ENCODE data around the gene MVD. TPM values are rescaled to one million over a fixed set of nuclear protein-coding genes. Genes with fewer than 3 reads are reported as not detected.

Gene MVD
- total and polyA plus RNA-seq, 2 of the 4 experiments (the other 2 are of a cell fraction), result 18.3 to 28.4 TPM

DNA sequence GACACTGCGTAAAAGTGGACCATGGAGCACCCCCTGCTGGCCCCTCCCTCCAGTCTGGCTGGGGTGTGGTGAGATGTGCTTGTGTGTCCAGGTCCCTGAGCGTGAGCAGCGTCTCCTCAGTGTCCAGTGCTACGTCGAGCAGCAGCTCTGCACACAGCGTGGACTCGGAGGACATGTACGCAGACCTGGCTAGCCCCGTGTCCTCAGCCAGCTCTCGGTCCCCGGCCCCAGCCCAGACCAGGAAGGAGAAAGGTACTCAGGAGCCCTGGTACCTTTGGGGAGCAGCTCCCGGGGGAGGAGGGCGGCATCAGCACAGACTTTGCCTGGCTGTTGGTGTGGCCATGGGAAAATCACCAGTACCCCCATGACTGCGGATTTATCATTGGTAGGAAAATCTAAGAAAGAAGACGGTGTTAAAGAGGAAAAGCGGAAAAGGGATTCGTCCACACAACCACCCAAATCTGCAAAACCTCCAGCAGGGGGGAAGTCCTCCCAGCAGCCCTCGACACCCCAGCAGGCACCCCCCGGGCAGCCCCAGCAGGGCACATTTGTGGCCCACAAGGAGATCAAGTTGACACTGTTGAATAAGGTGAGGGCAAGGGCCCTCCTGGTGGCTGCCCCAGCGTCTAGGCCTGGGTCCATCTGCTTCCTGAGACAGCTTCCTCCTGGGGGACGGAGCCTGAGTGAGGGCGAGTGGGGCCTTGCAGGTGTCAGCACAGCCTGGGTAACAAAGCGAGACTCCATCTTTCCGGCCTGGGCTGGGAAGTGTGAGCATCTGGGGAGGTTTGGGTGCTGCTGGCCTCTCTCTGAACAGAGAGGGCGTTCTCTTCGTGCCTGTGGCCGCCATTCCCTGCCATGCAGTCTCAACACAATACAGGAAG is 35.1 kb downstream of the MVD start (continued):
- TF ChIP-seq RCOR1 (IDR thresholded peaks at IDR 0.05; ENCODE audit: insufficient replicate concordance, low read length), result no peak

DNA sequence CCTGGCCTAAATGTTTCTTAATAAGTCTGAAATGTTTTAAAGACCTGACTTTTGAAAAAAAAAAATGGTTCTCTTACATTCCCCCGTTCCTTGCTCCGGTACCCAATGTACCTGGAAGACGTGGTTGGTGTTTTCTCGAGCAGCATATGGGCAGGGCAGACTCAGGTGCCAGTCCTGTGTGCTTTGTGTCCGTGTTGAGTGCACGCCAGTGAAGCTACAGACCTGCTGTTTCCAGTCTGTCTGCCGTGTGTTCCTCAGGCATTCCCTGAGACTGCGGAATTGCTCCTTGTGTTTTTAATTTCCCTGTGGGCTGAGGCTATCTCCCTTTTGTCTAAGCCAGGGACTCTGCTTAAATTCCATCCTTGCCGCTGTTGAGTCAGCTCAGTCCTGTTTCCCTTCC is 36.2 kb downstream of the MVD start:
- Histone ChIP-seq H4K20me1 (ENCODE audit: insufficient read depth, low read length) (peaks cover 20% of the 10 kb centered on the region), H3K36me3 (ENCODE audit: control insufficient read depth, insufficient read depth, low read length) (peaks cover 78% of the 10 kb centered on the region), H3K9me3 (ENCODE audit: control insufficient read depth, insufficient read depth, low read length) (no peaks in the 10 kb centered on the region), H3K56ac (ENCODE audit: extremely low read depth, insufficient read depth, low read length) (no peak overlapping the region), H3K4me3 (ENCODE audit: insufficient read depth, low read depth, low read length) (no peak overlapping the region), H3K23ac (ENCODE audit: low read depth, low read length) (no peak overlapping the region), H3K27ac (ENCODE audit: insufficient read depth, low read length) (no peak overlapping the region), H3K27me3 (ENCODE audit: control insufficient read depth, insufficient read depth, low read length) (no peaks in the 10 kb centered on the region), H3K4me1 (ENCODE audit: control insufficient read depth, insufficient read depth, low read length) (no peaks in the 10 kb centered on the region), H2BK15ac (ENCODE audit: low read depth, low read length) (no peak overlapping the region), H3K4me2 (ENCODE audit: low read depth, low read length) (no peak overlapping the region), H4K8ac (ENCODE audit: low read depth in 2 of 2, low read length in 2 of 2) (no peak overlapping the region), H2AFZ (replicated peaks; ENCODE audit: low read length, poor library complexity) (no peak overlapping the region), H3K9me1 (ENCODE audit: insufficient read depth, low read length) (no peaks in the 10 kb centered on the region), H4K5ac (ENCODE audit: low read depth, low read length) (no peak overlapping the region), H3K4ac (ENCODE audit: low read depth, low read length) (no peak overlapping the region), H2AK5ac (ENCODE audit: low read depth, low read length) (no peak overlapping the region), H3K79me1 (ENCODE audit: low read depth in 1 of 2, low read length in 2 of 2) (peaks cover 6 to 21% of the 10 kb centered on the region in 2 experiments), H2BK20ac (ENCODE audit: low read depth, low read length) (no peak overlapping the region), H3K14ac (replicated peaks; ENCODE audit: low read depth, low read length) (no peak overlapping the region), H4K91ac (ENCODE audit: insufficient read depth, low read depth, low read length) (no peak overlapping the region), H2BK5ac (ENCODE audit: low read depth, low read length, poor library complexity, severe bottlenecking) (no peak overlapping the region), H2AK9ac (replicated peaks; ENCODE audit: low read depth, low read length, poor library complexity) (no peak overlapping the region), H2BK120ac (ENCODE audit: low read depth, low read length) (no peak overlapping the region), H3K18ac (ENCODE audit: low read depth, low read length) (no peak overlapping the region), H3K9ac (ENCODE audit: low read depth, low read length) (no peak overlapping the region)
- WGBS, 2 experiments (ENCODE audit: extremely low coverage in 2 of 2, insufficient read length in 1 of 2), result 95% methylated on average over 8 of the region's 9 CpGs; no CpG with 5 or more reads in 1 of the 2 experiments
- dilution Hi-C loops (cut with HindIII; ENCODE audit: low sequenced_read_pairs, unreplicated experiment), result no loop called here
- DNase-seq (no peak), ATAC-seq (ENCODE audit: low read depth) (no peak)
- in situ Hi-C loops (cut with MboI; ENCODE audit: low sequenced_read_pairs), result no loop called here
- POLR2A ChIA-PET (ENCODE audit: unreplicated experiment), result no interaction called here
- intact Hi-C loops (cut with micrococcal nuclease), result no loop called here
- CTCF ChIA-PET, result no interaction called here
- BruUV-seq (replicated peaks), result no TSS peak
- no peak for TF ChIP-seq NFE2L2 (IDR thresholded peaks at IDR 0.05; ENCODE audit: low read depth, low read length)
- no peak for TF ChIP-seq MAZ (IDR thresholded peaks at IDR 0.05; ENCODE audit: borderline replicate concordance, low read depth, low read length)
- no peak for TF ChIP-seq RCOR1 (IDR thresholded peaks at IDR 0.05; ENCODE audit: insufficient replicate concordance, low read length)
- TF ChIP-seq RFX5 (IDR thresholded peaks at IDR 0.05; ENCODE audit: low read depth, low read length), result no peak
- no peak for TF ChIP-seq MXI1 (IDR thresholded peaks at IDR 0.05; ENCODE audit: borderline replicate concordance, low read depth, low read length)
- TF ChIP-seq RAD21 (IDR thresholded peaks at IDR 0.05; ENCODE audit: low read length), result no peak
- TF ChIP-seq, protein P1, sequence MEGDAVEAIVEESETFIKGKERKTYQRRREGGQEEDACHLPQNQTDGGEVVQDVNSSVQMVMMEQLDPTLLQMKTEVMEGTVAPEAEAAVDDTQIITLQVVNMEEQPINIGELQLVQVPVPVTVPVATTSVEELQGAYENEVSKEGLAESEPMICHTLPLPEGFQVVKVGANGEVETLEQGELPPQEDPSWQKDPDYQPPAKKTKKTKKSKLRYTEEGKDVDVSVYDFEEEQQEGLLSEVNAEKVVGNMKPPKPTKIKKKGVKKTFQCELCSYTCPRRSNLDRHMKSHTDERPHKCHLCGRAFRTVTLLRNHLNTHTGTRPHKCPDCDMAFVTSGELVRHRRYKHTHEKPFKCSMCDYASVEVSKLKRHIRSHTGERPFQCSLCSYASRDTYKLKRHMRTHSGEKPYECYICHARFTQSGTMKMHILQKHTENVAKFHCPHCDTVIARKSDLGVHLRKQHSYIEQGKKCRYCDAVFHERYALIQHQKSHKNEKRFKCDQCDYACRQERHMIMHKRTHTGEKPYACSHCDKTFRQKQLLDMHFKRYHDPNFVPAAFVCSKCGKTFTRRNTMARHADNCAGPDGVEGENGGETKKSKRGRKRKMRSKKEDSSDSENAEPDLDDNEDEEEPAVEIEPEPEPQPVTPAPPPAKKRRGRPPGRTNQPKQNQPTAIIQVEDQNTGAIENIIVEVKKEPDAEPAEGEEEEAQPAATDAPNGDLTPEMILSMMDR (conservative IDR thresholded peaks at IDR 0.05; ENCODE audit: low read depth, low read length), result no peak
- TF ChIP-seq BHLHE40 (IDR thresholded peaks at IDR 0.05; ENCODE audit: low read depth, low read length), result no peak
- no peak for TF ChIP-seq CHD1 (IDR thresholded peaks at IDR 0.05; ENCODE audit: low read depth, low read length)
- TF ChIP-seq, protein P2, sequence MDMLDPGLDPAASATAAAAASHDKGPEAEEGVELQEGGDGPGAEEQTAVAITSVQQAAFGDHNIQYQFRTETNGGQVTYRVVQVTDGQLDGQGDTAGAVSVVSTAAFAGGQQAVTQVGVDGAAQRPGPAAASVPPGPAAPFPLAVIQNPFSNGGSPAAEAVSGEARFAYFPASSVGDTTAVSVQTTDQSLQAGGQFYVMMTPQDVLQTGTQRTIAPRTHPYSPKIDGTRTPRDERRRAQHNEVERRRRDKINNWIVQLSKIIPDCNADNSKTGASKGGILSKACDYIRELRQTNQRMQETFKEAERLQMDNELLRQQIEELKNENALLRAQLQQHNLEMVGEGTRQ (IDR thresholded peaks at IDR 0.05; ENCODE audit: low read depth, low read length), result no peak
- TF ChIP-seq CEBPB (IDR thresholded peaks at IDR 0.05; ENCODE audit: low read depth, low read length), result no peak
- no peak for TF ChIP-seq SMC3 (IDR thresholded peaks at IDR 0.05; ENCODE audit: low read depth, low read length)
- no peak for TF ChIP-seq MAFK (IDR thresholded peaks at IDR 0.05; ENCODE audit: low read depth, low read length)
- TF ChIP-seq FOS (IDR thresholded peaks at IDR 0.05; ENCODE audit: low read depth, low read length), result no peak
- no peak for TF ChIP-seq POLR2A (IDR thresholded peaks at IDR 0.05; ENCODE audit: low read depth, low read length)
